ENCODE results near the gene ATP7A. TPM values are rescaled to one million over a fixed set of nuclear protein-coding genes. Genes with fewer than 3 reads are reported as not detected.

The ATP7A gene
- total and polyA plus RNA-seq, 2 donors (not counting 3 experiments of a cell fraction or from before 2014, with no cell fraction given) = 3.1 to 8.8 TPM

- TF ChIP-seq, protein P1, sequence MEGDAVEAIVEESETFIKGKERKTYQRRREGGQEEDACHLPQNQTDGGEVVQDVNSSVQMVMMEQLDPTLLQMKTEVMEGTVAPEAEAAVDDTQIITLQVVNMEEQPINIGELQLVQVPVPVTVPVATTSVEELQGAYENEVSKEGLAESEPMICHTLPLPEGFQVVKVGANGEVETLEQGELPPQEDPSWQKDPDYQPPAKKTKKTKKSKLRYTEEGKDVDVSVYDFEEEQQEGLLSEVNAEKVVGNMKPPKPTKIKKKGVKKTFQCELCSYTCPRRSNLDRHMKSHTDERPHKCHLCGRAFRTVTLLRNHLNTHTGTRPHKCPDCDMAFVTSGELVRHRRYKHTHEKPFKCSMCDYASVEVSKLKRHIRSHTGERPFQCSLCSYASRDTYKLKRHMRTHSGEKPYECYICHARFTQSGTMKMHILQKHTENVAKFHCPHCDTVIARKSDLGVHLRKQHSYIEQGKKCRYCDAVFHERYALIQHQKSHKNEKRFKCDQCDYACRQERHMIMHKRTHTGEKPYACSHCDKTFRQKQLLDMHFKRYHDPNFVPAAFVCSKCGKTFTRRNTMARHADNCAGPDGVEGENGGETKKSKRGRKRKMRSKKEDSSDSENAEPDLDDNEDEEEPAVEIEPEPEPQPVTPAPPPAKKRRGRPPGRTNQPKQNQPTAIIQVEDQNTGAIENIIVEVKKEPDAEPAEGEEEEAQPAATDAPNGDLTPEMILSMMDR (IDR thresholded peaks at IDR 0.05; ENCODE audit: extremely low read depth in 1 of 2, insufficient read depth in 1 of 2, low read depth in 1 of 2, low read length in 2 of 2) = no peak
- no peak for TF ChIP-seq EZH2 (IDR thresholded peaks at IDR 0.05; ENCODE audit: borderline replicate concordance, low read depth, low read length, severe bottlenecking)
- no peak for TF ChIP-seq MYC (IDR thresholded peaks at IDR 0.05; ENCODE audit: low read depth, low read length)
- Histone ChIP-seq H3K4me2 (ENCODE audit: insufficient read depth, low read length) (no peak overlapping the region), H3K9me1 (replicated peaks; ENCODE audit: control insufficient read depth, extremely low read depth, insufficient read depth, low read length) (no peaks in the 10 kb centered on the region), H3K4me1 (ENCODE audit: control insufficient read depth, extremely low read depth, insufficient read depth, low read length) (no peaks in the 10 kb centered on the region), H3K9me3 (replicated peaks; ENCODE audit: control insufficient read depth, insufficient read depth, low read length) (no peaks in the 10 kb centered on the region), H3K79me2 (ENCODE audit: control insufficient read depth, insufficient read depth, low read length) (no peaks in the 10 kb centered on the region), H3K27me3 (ENCODE audit: control insufficient read depth in 2 of 2, insufficient read depth in 2 of 2, low read length in 2 of 2) (no peaks in the 10 kb centered on the region), H3K27ac (ENCODE audit: insufficient read depth, low read depth, low read length) (no peak overlapping the region), H3K4me3 (replicated peaks in 1 of 3; ENCODE audit: insufficient read depth in 1 of 3, low read depth in 1 of 3, low read length in 3 of 3) (no peak overlapping the region), H3K36me3 (ENCODE audit: control insufficient read depth in 2 of 2, extremely low read depth in 1 of 2, insufficient read depth in 2 of 2, low read length in 2 of 2) (no peaks in the 10 kb centered on the region), H2AFZ (ENCODE audit: low read depth, low read length) (no peak overlapping the region), H4K20me1 (replicated peaks; ENCODE audit: control insufficient read depth, extremely low read depth, insufficient read depth, low read length) (no peaks in the 10 kb centered on the region), H3K9ac (replicated peaks; ENCODE audit: extremely low read depth, insufficient read depth, low read length) (no peak overlapping the region)
- DNase-seq (ENCODE audit: low read depth, low spot score) (no peak), FAIRE-seq (no peak)
- POLR2A ChIA-PET = no interaction called here
- intact Hi-C loops (cut with micrococcal nuclease) = no loop called here
- no TSS peak for BruUV-seq (replicated peaks)
- CTCF ChIA-PET = no interaction called here
- dilution Hi-C loops (cut with MboI; ENCODE audit: extremely low pct_ligation_motif_present, low sequenced_read_pairs) = no loop called here
Measured at GRCh38 chrX:77979870-77980269, 69.4 kb downstream of the ATP7A start.

DNA sequence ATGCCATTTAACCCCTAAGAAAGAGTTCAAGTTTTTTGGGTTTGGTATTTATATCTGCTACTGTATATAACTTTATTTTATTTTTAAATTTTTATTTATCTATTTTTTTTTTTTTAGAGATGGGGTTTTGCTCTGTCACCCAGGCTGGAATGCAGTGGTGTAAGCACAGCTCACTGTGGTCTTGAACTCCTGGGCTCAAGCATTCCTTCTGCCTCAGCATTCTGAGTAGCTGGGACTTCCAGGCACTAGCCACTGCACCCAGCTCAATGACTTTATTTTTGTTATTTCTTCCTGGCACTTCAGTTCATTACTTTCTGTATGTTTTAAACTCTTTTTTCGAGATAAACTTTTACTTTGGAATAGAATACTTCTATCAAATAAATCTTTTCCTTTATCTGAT is 101.4 kb downstream of the ATP7A start:
- H3K27me3 ChIP-seq (ENCODE audit: control insufficient read depth in 2 of 2, insufficient read depth in 2 of 2, low read length in 2 of 2) = no peaks in the 10 kb centered on the region
- no peak for TF ChIP-seq GATA2 (IDR thresholded peaks at IDR 0.05; ENCODE audit: insufficient read depth, insufficient read length, low read depth, low read length)
- no peak for TF ChIP-seq EZH2 (IDR thresholded peaks at IDR 0.05; ENCODE audit: borderline replicate concordance, low read depth, low read length, severe bottlenecking)
- no peak for TF ChIP-seq POLR2A (IDR thresholded peaks at IDR 0.05; ENCODE audit: low read depth, low read length)
- TF ChIP-seq, protein P1 (IDR thresholded peaks at IDR 0.05; ENCODE audit: extremely low read depth in 1 of 2, insufficient read depth in 1 of 2, low read depth in 1 of 2, low read length in 2 of 2) = no peak
- no peak for TF ChIP-seq MYC (IDR thresholded peaks at IDR 0.05; ENCODE audit: low read depth, low read length)
- TF ChIP-seq, protein P2, sequence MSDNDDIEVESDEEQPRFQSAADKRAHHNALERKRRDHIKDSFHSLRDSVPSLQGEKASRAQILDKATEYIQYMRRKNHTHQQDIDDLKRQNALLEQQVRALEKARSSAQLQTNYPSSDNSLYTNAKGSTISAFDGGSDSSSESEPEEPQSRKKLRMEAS (IDR thresholded peaks at IDR 0.05; ENCODE audit: insufficient read depth, insufficient read length) = no peak
- TF ChIP-seq FOS (IDR thresholded peaks at IDR 0.05; ENCODE audit: borderline replicate concordance, insufficient read depth, low read length) = no peak
- no peak for TF ChIP-seq POLR2AphosphoS5 (IDR thresholded peaks at IDR 0.05; ENCODE audit: insufficient read depth, low read depth, low read length)
- no peak for TF ChIP-seq JUN (IDR thresholded peaks at IDR 0.05; ENCODE audit: borderline replicate concordance, insufficient read depth, insufficient read length, low read depth)
- DNase-seq (ENCODE audit: low read depth, low spot score) (no peak), FAIRE-seq (no peak)
- BruUV-seq (replicated peaks) = no TSS peak
- no peaks in the 10 kb centered on the region for H3K4me1 ChIP-seq (ENCODE audit: control insufficient read depth, extremely low read depth, insufficient read depth, low read length)
- no peak overlapping the region for H3K4me2 ChIP-seq (ENCODE audit: insufficient read depth, low read length)
- intact Hi-C loops (cut with micrococcal nuclease) (no loop called here), dilution Hi-C loops (cut with MboI; ENCODE audit: extremely low pct_ligation_motif_present, low sequenced_read_pairs) (no loop called here)
- H3K4me3 ChIP-seq (replicated peaks in 1 of 3; ENCODE audit: insufficient read depth in 1 of 3, low read depth in 1 of 3, low read length in 3 of 3) = no peak overlapping the region
- H3K9ac ChIP-seq (replicated peaks; ENCODE audit: extremely low read depth, insufficient read depth, low read length) = no peak overlapping the region
- no peaks in the 10 kb centered on the region for H3K79me2 ChIP-seq (ENCODE audit: control insufficient read depth, insufficient read depth, low read length)
- H3K36me3 ChIP-seq (ENCODE audit: control insufficient read depth in 2 of 2, extremely low read depth in 1 of 2, insufficient read depth in 2 of 2, low read length in 2 of 2) = no peaks in the 10 kb centered on the region
- no peak overlapping the region for H3K27ac ChIP-seq (ENCODE audit: insufficient read depth, low read depth, low read length)
- ChIA-PET POLR2A (no interaction called here), CTCF (interaction anchor here (1.3 to 1.6 kb wide), 2 partner anchors 12 to 13 kb away, joined by 4 read pairs; no protein-coding TSS in a partner anchor)
- no peaks in the 10 kb centered on the region for H3K9me1 ChIP-seq (replicated peaks; ENCODE audit: control insufficient read depth, extremely low read depth, insufficient read depth, low read length)
- H2AFZ ChIP-seq (ENCODE audit: low read depth, low read length) = no peak overlapping the region
- no peaks in the 10 kb centered on the region for H3K9me3 ChIP-seq (replicated peaks; ENCODE audit: control insufficient read depth, insufficient read depth, low read length)
- H4K20me1 ChIP-seq (replicated peaks; ENCODE audit: control insufficient read depth, extremely low read depth, insufficient read depth, low read length) = no peaks in the 10 kb centered on the region
